ENCODE data around the gene FAM83G. TPM values are rescaled to one million over a fixed set of nuclear protein-coding genes. Genes with fewer than 3 reads are reported as not detected.

The FAM83G gene
- total and polyA plus RNA-seq, 4 donors = 2.2 to 11.9 (median 7.5) TPM

DNA sequence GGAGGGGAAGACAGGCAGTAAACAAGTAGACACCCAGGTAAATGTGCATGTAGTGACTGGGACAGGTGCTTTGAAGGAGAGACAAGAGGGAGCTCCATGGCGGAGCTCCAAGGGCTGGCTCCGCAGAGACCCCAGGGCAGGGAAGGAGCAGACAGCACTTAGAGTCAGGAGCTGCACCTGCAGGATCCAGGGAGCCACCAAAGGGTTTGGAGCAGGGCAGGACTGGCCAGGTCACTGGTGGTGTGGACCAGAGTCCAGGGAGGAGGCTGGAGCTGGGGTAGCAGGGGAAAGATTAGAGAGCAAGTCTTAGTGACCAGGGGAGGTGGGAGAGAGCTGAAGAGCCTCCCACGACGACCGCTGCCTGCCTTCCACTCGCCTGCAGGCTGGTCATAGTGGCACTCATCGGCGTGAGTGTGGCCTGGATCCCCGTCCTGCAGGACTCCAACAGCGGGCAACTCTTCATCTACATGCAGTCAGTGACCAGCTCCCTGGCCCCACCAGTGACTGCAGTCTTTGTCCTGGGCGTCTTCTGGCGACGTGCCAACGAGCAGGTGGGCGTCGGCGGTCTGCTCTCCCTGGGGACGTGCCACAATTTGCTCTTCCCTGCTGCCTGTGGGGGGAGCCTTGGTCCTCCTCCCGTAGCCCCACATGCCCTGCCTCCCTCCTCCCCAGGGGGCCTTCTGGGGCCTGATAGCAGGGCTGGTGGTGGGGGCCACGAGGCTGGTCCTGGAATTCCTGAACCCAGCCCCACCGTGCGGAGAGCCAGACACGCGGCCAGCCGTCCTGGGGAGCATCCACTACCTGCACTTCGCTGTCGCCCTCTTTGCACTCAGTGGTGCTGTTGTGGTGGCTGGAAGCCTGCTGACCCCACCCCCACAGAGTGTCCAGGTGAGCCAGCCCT is 14.7 kb upstream of the FAM83G start:
- ATAC-seq (ENCODE audit: insufficient read depth, low FRiP score) (no peak), DNase-seq (no peak)
- TF ChIP-seq, protein P1, sequence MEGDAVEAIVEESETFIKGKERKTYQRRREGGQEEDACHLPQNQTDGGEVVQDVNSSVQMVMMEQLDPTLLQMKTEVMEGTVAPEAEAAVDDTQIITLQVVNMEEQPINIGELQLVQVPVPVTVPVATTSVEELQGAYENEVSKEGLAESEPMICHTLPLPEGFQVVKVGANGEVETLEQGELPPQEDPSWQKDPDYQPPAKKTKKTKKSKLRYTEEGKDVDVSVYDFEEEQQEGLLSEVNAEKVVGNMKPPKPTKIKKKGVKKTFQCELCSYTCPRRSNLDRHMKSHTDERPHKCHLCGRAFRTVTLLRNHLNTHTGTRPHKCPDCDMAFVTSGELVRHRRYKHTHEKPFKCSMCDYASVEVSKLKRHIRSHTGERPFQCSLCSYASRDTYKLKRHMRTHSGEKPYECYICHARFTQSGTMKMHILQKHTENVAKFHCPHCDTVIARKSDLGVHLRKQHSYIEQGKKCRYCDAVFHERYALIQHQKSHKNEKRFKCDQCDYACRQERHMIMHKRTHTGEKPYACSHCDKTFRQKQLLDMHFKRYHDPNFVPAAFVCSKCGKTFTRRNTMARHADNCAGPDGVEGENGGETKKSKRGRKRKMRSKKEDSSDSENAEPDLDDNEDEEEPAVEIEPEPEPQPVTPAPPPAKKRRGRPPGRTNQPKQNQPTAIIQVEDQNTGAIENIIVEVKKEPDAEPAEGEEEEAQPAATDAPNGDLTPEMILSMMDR (IDR thresholded peaks at IDR 0.05; ENCODE audit: control extremely low read depth, extremely low read depth) = no peak
- Histone ChIP-seq H3K9me3 (ENCODE audit: control insufficient read depth in 4 of 4, insufficient read depth in 3 of 4, low read length in 3 of 4) (no peaks in the 10 kb centered on the region), H3K36me3 (ENCODE audit: control insufficient read depth in 4 of 4, insufficient read depth in 4 of 4, low read length in 4 of 4) (peaks cover 0 to 2% (median 0%) of the 10 kb centered on the region in 4 donors), H3K4me1 (ENCODE audit: control insufficient read depth in 5 of 5, insufficient read depth in 5 of 5, low read length in 5 of 5) (peaks cover 0 to 7% (median 0%) of the 10 kb centered on the region in 5 donors), H3K4me3 (no peak overlapping the region), H3K27me3 (ENCODE audit: control insufficient read depth in 3 of 3, insufficient read depth in 3 of 3, low read length in 2 of 3) (no peaks in the 10 kb centered on the region), H3K9ac (ENCODE audit: insufficient read depth in 1 of 2, low read length in 2 of 2) (no peak overlapping the region), H3K27ac (ENCODE audit: low read depth in 1 of 2, low read length in 1 of 2) (no peak overlapping the region)
- WGBS, 2 donors = 66 to 69% methylated on average over 27 of the region's 27 CpGs

DNA sequence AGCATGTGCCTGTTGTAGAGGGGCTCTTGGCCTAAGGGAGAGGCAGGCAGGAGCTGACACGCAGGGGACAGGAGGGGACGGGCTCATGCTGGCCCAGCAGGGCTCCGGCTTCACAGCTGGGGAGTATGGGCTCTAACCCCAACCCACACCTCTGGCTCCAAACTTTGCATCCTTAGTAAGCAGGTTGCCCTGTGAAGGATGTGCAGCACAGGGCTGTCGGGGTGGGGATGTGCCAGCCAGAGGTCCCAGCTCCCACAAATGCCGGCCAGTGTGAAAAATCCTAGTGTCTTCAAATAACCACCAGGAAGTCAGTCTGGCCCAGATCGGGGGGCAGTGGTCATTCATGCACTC is 14.0 kb upstream of the FAM83G start:
- no peaks in the 10 kb centered on the region for H3K27me3 ChIP-seq (ENCODE audit: control insufficient read depth in 3 of 3, insufficient read depth in 3 of 3, low read length in 2 of 3)
- no peaks in the 10 kb centered on the region for H3K9me3 ChIP-seq (ENCODE audit: control insufficient read depth in 4 of 4, insufficient read depth in 3 of 4, low read length in 3 of 4)
- H3K4me3 ChIP-seq = no peak overlapping the region
- H3K36me3 ChIP-seq (ENCODE audit: control insufficient read depth in 4 of 4, insufficient read depth in 4 of 4, low read length in 4 of 4) = peaks cover 0 to under 1% (median 0%) of the 10 kb centered on the region in 4 donors
- TF ChIP-seq, protein P1 (IDR thresholded peaks at IDR 0.05; ENCODE audit: control extremely low read depth, extremely low read depth) = no peak
- no peak overlapping the region for H3K9ac ChIP-seq (ENCODE audit: insufficient read depth in 1 of 2, low read length in 2 of 2)
- peaks cover 0 to 7% (median 0%) of the 10 kb centered on the region in 5 donors for H3K4me1 ChIP-seq (ENCODE audit: control insufficient read depth in 5 of 5, insufficient read depth in 5 of 5, low read length in 5 of 5)
- H3K27ac ChIP-seq (ENCODE audit: low read depth in 1 of 2, low read length in 1 of 2) = no peak overlapping the region
- 83 to 91% methylated on average over 6 of the region's 6 CpGs for WGBS, 2 donors
- DNase-seq (no peak), ATAC-seq (ENCODE audit: insufficient read depth, low FRiP score) (no peak)

DNA sequence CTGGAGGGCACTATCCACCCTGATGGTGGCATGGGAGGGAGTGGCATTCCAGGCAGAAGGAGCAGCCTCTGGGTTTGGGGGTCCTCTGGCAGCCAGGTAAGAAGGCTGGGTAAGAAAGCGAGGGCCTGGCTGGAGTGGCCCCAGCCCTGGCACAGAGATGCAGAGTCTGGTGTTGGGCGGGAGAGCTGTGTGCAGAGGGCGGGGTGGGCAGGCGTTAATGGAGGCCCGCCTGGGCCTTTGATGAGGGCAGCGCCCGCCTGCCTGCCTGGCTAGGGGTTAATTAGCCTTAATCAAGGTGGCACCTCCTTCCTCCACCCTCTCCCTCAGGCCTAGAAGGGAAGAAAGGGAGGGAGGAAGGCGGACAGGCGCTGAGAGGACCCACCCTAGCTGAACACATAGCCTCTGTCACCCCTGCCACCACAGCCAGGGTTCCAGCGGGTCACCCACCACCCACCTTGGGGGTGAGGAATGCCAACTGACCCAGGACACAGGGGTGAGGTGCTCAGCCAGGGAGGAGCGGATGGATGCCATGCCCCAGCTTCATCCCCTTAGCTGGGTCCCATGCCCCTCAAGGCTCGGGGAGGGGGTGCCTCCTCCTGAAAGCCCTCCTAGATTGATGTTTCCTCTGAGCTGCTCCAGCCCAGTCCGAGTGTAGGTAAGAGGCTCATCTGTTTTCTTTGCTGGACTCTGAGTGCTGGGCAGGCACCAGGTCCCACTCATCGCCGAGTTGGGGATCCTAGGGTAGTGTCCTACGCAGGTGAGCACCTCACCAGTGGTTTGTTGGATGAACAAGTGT is 13.4 kb upstream of the FAM83G start:
- TF ChIP-seq, protein P1 (IDR thresholded peaks at IDR 0.05; ENCODE audit: control extremely low read depth, extremely low read depth) = no peak
- Histone ChIP-seq H3K4me1 (ENCODE audit: control insufficient read depth in 5 of 5, insufficient read depth in 5 of 5, low read length in 5 of 5) (peaks cover 0 to 7% (median 0%) of the 10 kb centered on the region in 5 donors), H3K4me3 (no peak overlapping the region), H3K27me3 (ENCODE audit: control insufficient read depth in 3 of 3, insufficient read depth in 3 of 3, low read length in 2 of 3) (no peaks in the 10 kb centered on the region), H3K36me3 (ENCODE audit: control insufficient read depth in 4 of 4, insufficient read depth in 4 of 4, low read length in 4 of 4) (no peaks in the 10 kb centered on the region), H3K9me3 (ENCODE audit: control insufficient read depth in 4 of 4, insufficient read depth in 3 of 4, low read length in 3 of 4) (no peaks in the 10 kb centered on the region), H3K9ac (ENCODE audit: insufficient read depth in 1 of 2, low read length in 2 of 2) (no peak overlapping the region), H3K27ac (ENCODE audit: low read depth in 1 of 2, low read length in 1 of 2) (no peak overlapping the region)
- DNase-seq (no peak), ATAC-seq (ENCODE audit: insufficient read depth, low FRiP score) (no peak)
- 79 to 83% methylated on average over 14 to 16 of the region's 16 CpGs for WGBS, 2 donors
